Stomach (tissue), 4 donors: ENCODE measurements around the gene HIF1AN.

ENCODE experiments used
- CTCF ChIP-seq, 7 experiments: fragments of 450-650 bp in 4 of 7; fragments of 200-600 bp in 3 of 7; sonication (generic) in 3 of 7; IDR thresholded peaks; one replicate each; pipeline ENCODE4 v1.5.1; 2016 to 2019; ENCODE audit warnings: antibody characterized with exemption in 7 of 7, control low read depth in 2 of 7, mild to moderate bottlenecking in 1 of 7
- EP300 ChIP-seq: sonication (generic); formaldehyde crosslinking; IDR thresholded peaks from one replicate; pipeline ENCODE4 v1.6.1; 2017; ENCODE audit warnings: antibody characterized with exemption
- POLR2A ChIP-seq, 4 donors: fragments of 450-650 bp; IDR thresholded peaks; one replicate each; pipeline ENCODE4 v1.6.1; 2016; ENCODE audit warnings: antibody characterized with exemption in 4 of 4, control low read depth in 2 of 4, mild to moderate bottlenecking in 1 of 4, moderate library complexity in 1 of 4

- TF ChIP-seq CTCF (IDR thresholded peaks at IDR 0.05) (no peak), POLR2A (IDR thresholded peaks at IDR 0.05) (no peak), EP300 (no peak)
Observed at GRCh38 chr10:100586959-100587358, 51.2 kb downstream of the HIF1AN start.
